CD4-positive, alpha-beta T cell (primary cell): ENCODE data around the gene NCAPG. TPM values are rescaled to one million over a fixed set of nuclear protein-coding genes. Genes with fewer than 3 reads are reported as not detected.
A peak's percentile ranks its signal among the peaks of the same experiment; 100 is the strongest.

ENCODE experiments used
- ATAC-seq: fragments of 200-7000 bp; cut with Tn5 transposase; one replicate; pipeline ENCODE4 v1.10.0; 2022; ENCODE audit warnings: mild to moderate bottlenecking; ENCODE audit not compliant: poor library complexity
- CTCF ChIA-PET: fragments of 350-600 bp; sonication (Branson Sonifier 250); formaldehyde crosslinking; loops from one replicate; lab custom pipeline; 2021; ENCODE audit warnings: antibody characterized with exemption, inconsistent platforms; lab: Charles Lee
- POLR2A ChIA-PET: fragments of 350-600 bp; sonication (Branson Sonifier 250); formaldehyde crosslinking; loops from one replicate; lab custom pipeline; 2021; ENCODE audit warnings: antibody characterized with exemption, inconsistent platforms; lab: Charles Lee
- DNase-seq, 14 experiments: peaks; one replicate each; pipeline ENCODE4 v3.0.0-alpha.2; 2013 to 2020; ENCODE audit warnings: mixed read lengths in 2 of 14
- H3K27ac ChIP-seq, 2 donors: one replicate each; pipeline versions ENCODE4 v1.5.1 to v1.7.0; 2013; ENCODE audit warnings: low read length in 2 of 2, low read depth in 1 of 2, mild to moderate bottlenecking in 1 of 2
- H3K27me3 ChIP-seq, 2 experiments: 1 replicate in 1 of 2; 2 replicates in 1 of 2; pipeline versions ENCODE4 v1.6.1 to v1.7.0; 2013; ENCODE audit warnings: low read length in 2 of 2, control low read depth in 1 of 2, mild to moderate bottlenecking in 1 of 2, moderate library complexity in 1 of 2; ENCODE audit not compliant: insufficient read depth in 2 of 2, control insufficient read depth in 1 of 2
- H3K36me3 ChIP-seq: one replicate; pipeline ENCODE4 v1.6.1; 2013; ENCODE audit warnings: low read length, control low read depth; ENCODE audit not compliant: insufficient read depth
- H3K4me1 ChIP-seq: one replicate; pipeline ENCODE4 v1.6.1; 2013; ENCODE audit warnings: low read length, control low read depth; ENCODE audit not compliant: insufficient read depth
- H3K4me3 ChIP-seq: one replicate; pipeline ENCODE4 v1.5.1; 2013; ENCODE audit warnings: mild to moderate bottlenecking, low read length, moderate library complexity
- H3K9me3 ChIP-seq, 2 experiments: 1 replicate in 1 of 2; 2 replicates in 1 of 2; pipeline versions ENCODE4 v1.6.1 to v1.7.0; 2013; ENCODE audit warnings: low read length in 2 of 2, mild to moderate bottlenecking in 2 of 2, control low read depth in 1 of 2, moderate library complexity in 1 of 2; ENCODE audit not compliant: control insufficient read depth in 1 of 2, insufficient read depth in 1 of 2
- H3K27ac Mint-ChIP-seq: one replicate; pipeline ENCODE4 v1.8.0; 2020; ENCODE audit warnings: mixed read lengths
- H3K27me3 Mint-ChIP-seq: one replicate; pipeline ENCODE4 v1.8.0; 2021; ENCODE audit warnings: mixed read lengths
- H3K36me3 Mint-ChIP-seq: one replicate; pipeline ENCODE4 v1.8.0; 2021; ENCODE audit warnings: low read depth, mixed read lengths
- H3K4me1 Mint-ChIP-seq: one replicate; pipeline ENCODE4 v1.8.0; 2021; ENCODE audit warnings: low read depth, mixed read lengths
- H3K4me3 Mint-ChIP-seq: one replicate; pipeline ENCODE4 v1.8.0; 2020; ENCODE audit warnings: mild to moderate bottlenecking, mixed read lengths
- H3K9me3 Mint-ChIP-seq: one replicate; pipeline ENCODE4 v1.8.0; 2020; ENCODE audit warnings: mixed read lengths
- intact Hi-C, 2 experiments: fragments of 100-400 bp; cut with DNase I in 1 of 2; cut with micrococcal nuclease in 1 of 2; formaldehyde crosslinking; loops; one replicate each; pipeline versions ENCODE4 v1.15.1 to v1.9.0; 2023 to 2025; cut with DNase I, micrococcal nuclease
- total RNA-seq, 174 experiments: library from RNA in 2 of 174; stranded (reverse) in 2 of 174; gene quantifications; one replicate each; pipeline ENCODE4 v1.2.3 and lab custom pipeline; 2021 to 2026
- TF ChIP-seq, protein P1 (sequence below): fragments of 200-600 bp; IDR thresholded peaks from one replicate; pipeline ENCODE4 v1.8.0; 2022; ENCODE audit warnings: antibody characterized with exemption, mild to moderate bottlenecking

Gene NCAPG
- total RNA-seq, 2 experiments from 2014 or later = 0.58 to 0.61 TPM

DNA sequence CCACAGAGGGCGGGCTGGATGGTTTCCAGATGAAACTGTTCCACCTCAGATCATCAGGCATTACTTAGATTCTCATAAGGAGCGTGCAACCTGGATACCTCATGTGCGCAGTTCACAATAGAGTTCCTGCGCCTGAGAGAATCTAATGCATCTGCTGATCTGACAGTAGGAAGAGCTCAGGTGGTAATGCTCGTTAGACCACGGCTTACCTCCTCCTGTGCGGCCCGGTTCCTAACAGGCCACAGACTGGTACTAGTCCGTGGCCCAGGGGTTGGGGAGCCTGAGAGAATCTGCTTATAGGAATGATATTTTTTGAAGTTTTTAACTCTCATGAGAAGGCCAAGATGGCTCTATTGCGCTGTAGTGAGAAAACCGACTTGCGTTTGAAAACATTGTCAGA is 5.4 kb downstream of the NCAPG start:
- H3K27ac Mint-ChIP-seq = no peak overlapping the region
- Histone ChIP-seq H3K27me3 (no peaks in the 10 kb centered on the region), H3K9me3 (no peaks in the 10 kb centered on the region), H3K4me1 (peaks cover 4% of the 10 kb centered on the region), H3K27ac (no peak overlapping the region), H3K36me3 (no peaks in the 10 kb centered on the region), H3K4me3 (no peak overlapping the region)
- peaks cover 14% of the 10 kb centered on the region for H3K4me1 Mint-ChIP-seq
- H3K36me3 Mint-ChIP-seq = no peaks in the 10 kb centered on the region
- intact Hi-C loops = loop anchor here (2.0 to 10.0 kb wide), 4 partner anchors 201 to 777 kb away; partner anchors contain the start of gene MED28 (in 1 of the 2)
- H3K9me3 Mint-ChIP-seq = no peaks in the 10 kb centered on the region
- ChIA-PET CTCF (interaction anchor here (1.1 to 1.6 kb wide), 3 partner anchors 11 to 240 kb away, joined by 3 to 6 read pairs (median 3); partner anchors contain the start of gene LCORL), POLR2A (no interaction called here)
- TF ChIP-seq, protein P1, sequence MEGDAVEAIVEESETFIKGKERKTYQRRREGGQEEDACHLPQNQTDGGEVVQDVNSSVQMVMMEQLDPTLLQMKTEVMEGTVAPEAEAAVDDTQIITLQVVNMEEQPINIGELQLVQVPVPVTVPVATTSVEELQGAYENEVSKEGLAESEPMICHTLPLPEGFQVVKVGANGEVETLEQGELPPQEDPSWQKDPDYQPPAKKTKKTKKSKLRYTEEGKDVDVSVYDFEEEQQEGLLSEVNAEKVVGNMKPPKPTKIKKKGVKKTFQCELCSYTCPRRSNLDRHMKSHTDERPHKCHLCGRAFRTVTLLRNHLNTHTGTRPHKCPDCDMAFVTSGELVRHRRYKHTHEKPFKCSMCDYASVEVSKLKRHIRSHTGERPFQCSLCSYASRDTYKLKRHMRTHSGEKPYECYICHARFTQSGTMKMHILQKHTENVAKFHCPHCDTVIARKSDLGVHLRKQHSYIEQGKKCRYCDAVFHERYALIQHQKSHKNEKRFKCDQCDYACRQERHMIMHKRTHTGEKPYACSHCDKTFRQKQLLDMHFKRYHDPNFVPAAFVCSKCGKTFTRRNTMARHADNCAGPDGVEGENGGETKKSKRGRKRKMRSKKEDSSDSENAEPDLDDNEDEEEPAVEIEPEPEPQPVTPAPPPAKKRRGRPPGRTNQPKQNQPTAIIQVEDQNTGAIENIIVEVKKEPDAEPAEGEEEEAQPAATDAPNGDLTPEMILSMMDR = no peak
- ATAC-seq = no peak
- DNase-seq = no peak
- no peak overlapping the region for H3K4me3 Mint-ChIP-seq
- no peaks in the 10 kb centered on the region for H3K27me3 Mint-ChIP-seq

DNA sequence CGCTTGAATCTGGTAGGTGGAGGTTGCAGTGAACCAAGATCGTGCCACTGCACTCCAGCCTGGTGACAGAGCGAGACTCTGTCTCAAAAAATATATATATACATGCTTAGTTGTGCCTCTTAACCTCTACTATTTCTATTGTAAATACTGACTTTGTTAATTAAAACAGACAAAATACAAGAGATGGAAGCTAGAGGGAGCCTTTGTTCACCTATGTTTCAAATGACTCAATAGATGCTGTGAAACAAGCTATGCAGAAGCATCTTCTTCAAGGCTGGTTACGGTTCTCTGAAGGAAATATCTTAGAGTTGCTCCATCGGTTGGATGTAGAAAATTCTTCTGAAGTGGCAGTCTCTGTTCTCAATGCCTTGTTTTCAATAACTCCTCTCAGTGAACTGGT is 6.2 kb downstream of the NCAPG start:
- Mint-ChIP-seq H3K4me1 (peaks cover 6% of the 10 kb centered on the region), H3K4me3 (no peak overlapping the region), H3K36me3 (no peaks in the 10 kb centered on the region), H3K9me3 (no peaks in the 10 kb centered on the region), H3K27me3 (no peaks in the 10 kb centered on the region), H3K27ac (no peak overlapping the region)
- peak; percentile 79 for ATAC-seq
- no peaks in the 10 kb centered on the region for H3K36me3 ChIP-seq
- H3K4me1 ChIP-seq = no peaks in the 10 kb centered on the region
- H3K4me3 ChIP-seq = no peak overlapping the region
- H3K9me3 ChIP-seq = no peaks in the 10 kb centered on the region
- ChIA-PET POLR2A (interaction anchor here (1.0 to 1.2 kb wide), 2 partner anchors 203 to 774 kb away, joined by 3 to 4 read pairs; partner anchors contain the start of gene MED28), CTCF (interaction anchor here (0.7 to 1.6 kb wide), 9 partner anchors 8 to 778 kb away, joined by 3 to 8 read pairs (median 4); partner anchors contain the start of gene LCORL)
- DNase-seq = peak in 3 of 14 experiments; percentile 67 to 70 (median 67)
- intact Hi-C loops = loop anchor here (1.0 to 10.0 kb wide), 5 partner anchors 202 to 776 kb away; partner anchors contain the start of gene MED28 (in 1 of the 2)
- H3K27me3 ChIP-seq = no peaks in the 10 kb centered on the region
- TF ChIP-seq, protein P1 = peak; percentile 62
- H3K27ac ChIP-seq = no peak overlapping the region

DNA sequence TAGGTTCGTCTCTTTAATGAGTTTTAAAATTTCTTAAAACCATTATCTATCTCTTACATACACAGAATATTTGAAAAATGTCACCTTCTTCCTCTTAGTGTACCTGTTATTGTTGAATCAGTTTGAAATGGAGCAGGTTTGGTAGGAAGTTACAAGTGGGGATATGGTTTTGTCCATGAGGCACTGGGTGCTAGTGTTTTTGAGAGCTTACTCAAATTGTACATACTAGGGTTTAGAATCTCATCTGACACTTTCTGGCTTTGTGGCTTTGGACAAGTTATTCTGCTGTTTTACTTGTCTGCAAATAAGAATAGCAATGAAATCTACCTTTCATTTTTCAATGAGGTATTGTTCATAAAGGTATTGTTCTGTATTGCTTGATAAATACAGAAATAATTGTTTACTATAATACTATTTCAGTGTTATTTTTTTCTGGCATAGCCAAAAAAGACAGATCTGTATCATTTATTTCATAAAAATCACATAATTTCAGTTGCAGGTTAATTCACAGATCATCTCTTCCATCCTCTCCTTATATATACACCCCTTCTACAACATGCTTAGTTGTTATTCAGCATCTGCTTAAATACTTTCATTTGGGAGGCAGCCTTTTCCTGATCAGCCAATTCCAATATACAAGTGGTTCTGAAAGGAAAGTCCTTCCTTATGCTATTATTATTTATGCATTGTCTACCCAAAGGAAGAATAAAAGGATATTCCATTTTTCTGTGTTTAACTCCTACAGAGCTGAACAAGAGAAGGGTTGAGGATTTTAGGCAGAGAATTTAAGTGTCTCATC is 13.3 kb downstream of the NCAPG start:
- DNase-seq = no peak
- Mint-ChIP-seq H3K4me3 (no peak overlapping the region), H3K4me1 (peaks cover 9% of the 10 kb centered on the region), H3K27ac (no peak overlapping the region), H3K36me3 (no peaks in the 10 kb centered on the region), H3K27me3 (no peaks in the 10 kb centered on the region), H3K9me3 (no peaks in the 10 kb centered on the region)
- Histone ChIP-seq H3K4me1 (no peaks in the 10 kb centered on the region), H3K36me3 (no peaks in the 10 kb centered on the region), H3K4me3 (no peak overlapping the region), H3K27ac (no peak overlapping the region), H3K27me3 (no peaks in the 10 kb centered on the region), H3K9me3 (no peaks in the 10 kb centered on the region)
- ChIA-PET POLR2A (no interaction called here), CTCF (no interaction called here)
- no peak for ATAC-seq
- TF ChIP-seq, protein P1 = no peak
- intact Hi-C loops = no loop called here
